ENCODE data around the gene RAPGEF5.

DNA sequence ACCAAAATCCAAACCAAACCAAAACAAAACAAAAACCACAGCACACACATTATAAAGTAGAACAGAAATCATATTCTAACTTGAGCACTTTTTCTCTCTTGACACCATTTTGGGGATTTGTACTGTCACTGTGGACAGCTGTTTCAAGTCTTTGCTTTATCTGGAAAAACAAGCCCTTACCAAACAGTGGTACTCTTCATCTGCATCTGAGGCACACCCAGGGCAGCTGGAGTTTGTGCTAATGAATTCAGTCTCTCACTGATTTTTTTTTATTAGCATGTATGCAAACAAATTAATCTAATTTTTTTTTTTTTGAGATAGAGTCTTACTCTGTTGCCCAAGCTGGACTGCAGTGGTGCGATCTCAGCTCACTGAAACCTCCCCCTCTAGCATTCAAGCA lies 171.4 kb downstream of the RAPGEF5 start:
- TF ChIP-seq, protein P1, sequence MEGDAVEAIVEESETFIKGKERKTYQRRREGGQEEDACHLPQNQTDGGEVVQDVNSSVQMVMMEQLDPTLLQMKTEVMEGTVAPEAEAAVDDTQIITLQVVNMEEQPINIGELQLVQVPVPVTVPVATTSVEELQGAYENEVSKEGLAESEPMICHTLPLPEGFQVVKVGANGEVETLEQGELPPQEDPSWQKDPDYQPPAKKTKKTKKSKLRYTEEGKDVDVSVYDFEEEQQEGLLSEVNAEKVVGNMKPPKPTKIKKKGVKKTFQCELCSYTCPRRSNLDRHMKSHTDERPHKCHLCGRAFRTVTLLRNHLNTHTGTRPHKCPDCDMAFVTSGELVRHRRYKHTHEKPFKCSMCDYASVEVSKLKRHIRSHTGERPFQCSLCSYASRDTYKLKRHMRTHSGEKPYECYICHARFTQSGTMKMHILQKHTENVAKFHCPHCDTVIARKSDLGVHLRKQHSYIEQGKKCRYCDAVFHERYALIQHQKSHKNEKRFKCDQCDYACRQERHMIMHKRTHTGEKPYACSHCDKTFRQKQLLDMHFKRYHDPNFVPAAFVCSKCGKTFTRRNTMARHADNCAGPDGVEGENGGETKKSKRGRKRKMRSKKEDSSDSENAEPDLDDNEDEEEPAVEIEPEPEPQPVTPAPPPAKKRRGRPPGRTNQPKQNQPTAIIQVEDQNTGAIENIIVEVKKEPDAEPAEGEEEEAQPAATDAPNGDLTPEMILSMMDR (IDR thresholded peaks at IDR 0.05 in 8 of 11, conservative IDR thresholded peaks at IDR 0.05 in 3 of 11), result no peak
- TF ChIP-seq POLR2A (IDR thresholded peaks at IDR 0.05) (no peak), POLR2AphosphoS5 (IDR thresholded peaks at IDR 0.05) (no peak)
